Right atrium auricular region (tissue), 2 donors: ENCODE measurements around the gene PRSS57. TPM values are rescaled to one million over a fixed set of nuclear protein-coding genes. Genes with fewer than 3 reads are reported as not detected.
A peak's percentile ranks its signal among the peaks of the same experiment; 100 is the strongest.
"Not testable (repeated sequence)": the region's sequence is repeated elsewhere in the genome, so short reads cannot be mapped to it uniquely, and the experiment has no call there.

Source experiments
- DNase-seq: peaks from one replicate; pipeline ENCODE4 v3.0.0-alpha.2; 2019; ENCODE audit warnings: low spot score
- H3K27ac ChIP-seq, 2 donors: fragments of 200-600 bp; sonication (generic); 1 replicate in 1 of 2; 2 replicates in 1 of 2; pipeline ENCODE4 v1.5.1; 2016 to 2019
- H3K27me3 ChIP-seq, 2 donors: fragments of 200-600 bp; sonication (generic); one replicate each; pipeline versions ENCODE4 v1.5.1 to v1.6.0; 2017 to 2019
- H3K36me3 ChIP-seq: fragments of 200-600 bp; sonication (generic); one replicate; pipeline ENCODE4 v1.5.1; 2016
- H3K4me1 ChIP-seq, 2 donors: fragments of 200-600 bp; sonication (generic); one replicate each; pipeline versions ENCODE4 v1.5.1 to v1.6.0; 2017 to 2019
- H3K4me3 ChIP-seq, 2 donors: fragments of 200-600 bp; sonication (generic); 1 replicate in 1 of 2; 2 replicates in 1 of 2; pipeline ENCODE4 v1.5.1; 2017 to 2019; ENCODE audit warnings: mild to moderate bottlenecking in 1 of 2, moderate library complexity in 1 of 2
- H3K9me3 ChIP-seq, 2 donors: fragments of 200-600 bp; sonication (generic); one replicate each; pipeline ENCODE4 v1.5.1; 2019
- CTCF ChIP-seq, 2 donors: fragments of 200-600 bp; sonication (generic); IDR thresholded peaks; one replicate each; pipeline ENCODE4 v1.5.1; 2019; ENCODE audit warnings: antibody characterized with exemption in 2 of 2
- total RNA-seq, 2 donors: library from RNA; depleted of rRNA; stranded (reverse); fragments of >200 nt; gene quantifications; one replicate each; pipeline ENCODE4 v1.1.0, GENCODE V29; 2016

Gene PRSS57
- total RNA-seq, 2 donors from 2014 or later: not detected

GRCh38 chr19:674282-675151, 20.7 kb downstream of the PRSS57 start:
- Histone ChIP-seq H3K4me3 (no peak overlapping the region), H3K36me3 (peaks cover 5% of the 10 kb centered on the region), H3K4me1 (peaks cover 0 to 53% of the 10 kb centered on the region in 2 donors), H3K9me3 (no peaks in the 10 kb centered on the region), H3K27ac (peak overlapping the region; percentile 91 to 100), H3K27me3 (no peaks in the 10 kb centered on the region)
- no peak for DNase-seq
- no peak for TF ChIP-seq CTCF (IDR thresholded peaks at IDR 0.05)

- Histone ChIP-seq H3K9me3 (no peaks in the 10 kb centered on the region), H3K27ac (no peak overlapping the region), H3K4me1 (peaks cover 0 to 26% of the 10 kb centered on the region in 2 donors), H3K4me3 (no peak overlapping the region), H3K27me3 (no peaks in the 10 kb centered on the region), H3K36me3 (no peaks in the 10 kb centered on the region)
- DNase-seq: no peak
- TF ChIP-seq CTCF (IDR thresholded peaks at IDR 0.05): no peak
Observed at GRCh38 chr19:670609-671075, 24.6 kb downstream of the PRSS57 start.

GRCh38 chr19:668675-669434, 26.4 kb downstream of the PRSS57 start:
- H3K27me3 ChIP-seq, H3K27ac ChIP-seq, H3K36me3 ChIP-seq, DNase-seq, H3K4me3 ChIP-seq, H3K9me3 ChIP-seq: not testable (repeated sequence)
- peaks cover 0 to 23% of the 10 kb centered on the region in 2 donors for H3K4me1 ChIP-seq

- DNase-seq, H3K36me3 ChIP-seq, H3K9me3 ChIP-seq, H3K27me3 ChIP-seq, H3K4me3 ChIP-seq, H3K27ac ChIP-seq: not testable (repeated sequence)
- peaks cover 0 to 23% of the 10 kb centered on the region in 2 donors for H3K4me1 ChIP-seq
Observed at GRCh38 chr19:666985-667573, 28.2 kb downstream of the PRSS57 start.

GRCh38 chr19:664913-665443, 30.3 kb downstream of the PRSS57 start:
- Histone ChIP-seq H3K36me3 (no peaks in the 10 kb centered on the region), H3K4me3 (peak overlapping the region in 1 of 2 donors; percentile 30), H3K27ac (no peak overlapping the region), H3K4me1 (peaks cover 0 to 44% of the 10 kb centered on the region in 2 donors), H3K9me3 (no peaks in the 10 kb centered on the region), H3K27me3 (no peaks in the 10 kb centered on the region)
- peak; percentile 96 for TF ChIP-seq CTCF (IDR thresholded peaks at IDR 0.05)
- DNase-seq: peak; percentile 85

- no peak for TF ChIP-seq CTCF (IDR thresholded peaks at IDR 0.05)
- no peaks in the 10 kb centered on the region for H3K27me3 ChIP-seq
- peak overlapping the region; percentile 93 to 100 for H3K4me3 ChIP-seq
- H3K9me3 ChIP-seq: no peaks in the 10 kb centered on the region
- DNase-seq: no peak
- no peaks in the 10 kb centered on the region for H3K36me3 ChIP-seq
- H3K27ac ChIP-seq: peak overlapping the region; percentile 94 to 96
- peaks cover 0 to 57% of the 10 kb centered on the region in 2 donors for H3K4me1 ChIP-seq
Observed at GRCh38 chr19:663682-664117, 31.6 kb downstream of the PRSS57 start.
